Measurements from ENCODE around the gene TCF7L1. TPM values are rescaled to one million over a fixed set of nuclear protein-coding genes. Genes with fewer than 3 reads are reported as not detected.
"Not testable (repeated sequence)": the region's sequence is repeated elsewhere in the genome, so short reads cannot be mapped to it uniquely, and the experiment has no call there.

Gene TCF7L1
- total RNA-seq, 4 donors from 2014 or later = 2.1 to 14.0 (median 3.9) TPM

- no peak for ATAC-seq (ENCODE audit: low FRiP score)
These were observed 77.3 kb downstream of the TCF7L1 start for GRCh38 chr2:85210511-85210910.

GRCh38 chr2:85211606-85212005 is 78.4 kb downstream of the TCF7L1 start:
- not testable (repeated sequence) for DNase-seq (ENCODE audit: low spot score); ATAC-seq (ENCODE audit: low FRiP score)

More at GRCh38 chr2:85210511-85210910, 77.3 kb downstream of the TCF7L1 start:
- TF ChIP-seq, protein P1, sequence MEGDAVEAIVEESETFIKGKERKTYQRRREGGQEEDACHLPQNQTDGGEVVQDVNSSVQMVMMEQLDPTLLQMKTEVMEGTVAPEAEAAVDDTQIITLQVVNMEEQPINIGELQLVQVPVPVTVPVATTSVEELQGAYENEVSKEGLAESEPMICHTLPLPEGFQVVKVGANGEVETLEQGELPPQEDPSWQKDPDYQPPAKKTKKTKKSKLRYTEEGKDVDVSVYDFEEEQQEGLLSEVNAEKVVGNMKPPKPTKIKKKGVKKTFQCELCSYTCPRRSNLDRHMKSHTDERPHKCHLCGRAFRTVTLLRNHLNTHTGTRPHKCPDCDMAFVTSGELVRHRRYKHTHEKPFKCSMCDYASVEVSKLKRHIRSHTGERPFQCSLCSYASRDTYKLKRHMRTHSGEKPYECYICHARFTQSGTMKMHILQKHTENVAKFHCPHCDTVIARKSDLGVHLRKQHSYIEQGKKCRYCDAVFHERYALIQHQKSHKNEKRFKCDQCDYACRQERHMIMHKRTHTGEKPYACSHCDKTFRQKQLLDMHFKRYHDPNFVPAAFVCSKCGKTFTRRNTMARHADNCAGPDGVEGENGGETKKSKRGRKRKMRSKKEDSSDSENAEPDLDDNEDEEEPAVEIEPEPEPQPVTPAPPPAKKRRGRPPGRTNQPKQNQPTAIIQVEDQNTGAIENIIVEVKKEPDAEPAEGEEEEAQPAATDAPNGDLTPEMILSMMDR (IDR thresholded peaks at IDR 0.05) = no peak
- no peak for DNase-seq (ENCODE audit: low spot score)

GRCh38 chr2:85212841-85213240 is 79.6 kb downstream of the TCF7L1 start:
- DNase-seq (ENCODE audit: low spot score) (no peak), ATAC-seq (ENCODE audit: low FRiP score) (no peak)
- TF ChIP-seq, protein P1 (IDR thresholded peaks at IDR 0.05) = no peak

DNA sequence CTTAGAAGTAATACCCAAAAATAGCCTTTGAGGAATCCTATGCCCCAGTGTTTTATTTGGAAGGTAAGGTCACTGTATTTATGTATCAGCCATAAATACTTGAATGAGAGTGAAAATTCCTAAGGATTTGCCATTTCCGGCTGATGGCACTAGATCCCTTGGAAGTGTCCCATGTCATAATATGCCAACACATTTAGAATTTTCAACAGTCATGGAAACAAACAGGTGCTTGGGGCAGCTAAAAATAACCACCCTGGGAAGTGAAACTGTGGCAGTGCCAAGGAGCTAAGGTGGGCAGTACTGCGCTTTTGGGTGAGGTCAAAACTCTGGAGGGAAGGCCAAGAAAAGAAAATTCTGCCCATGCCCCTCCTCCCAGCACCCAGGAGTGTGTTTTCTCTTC is 80.2 kb downstream of the TCF7L1 start:
- TF ChIP-seq, protein P1 (IDR thresholded peaks at IDR 0.05) = no peak
- no peak for ATAC-seq (ENCODE audit: low FRiP score)
- no peak for DNase-seq (ENCODE audit: low spot score)

DNA sequence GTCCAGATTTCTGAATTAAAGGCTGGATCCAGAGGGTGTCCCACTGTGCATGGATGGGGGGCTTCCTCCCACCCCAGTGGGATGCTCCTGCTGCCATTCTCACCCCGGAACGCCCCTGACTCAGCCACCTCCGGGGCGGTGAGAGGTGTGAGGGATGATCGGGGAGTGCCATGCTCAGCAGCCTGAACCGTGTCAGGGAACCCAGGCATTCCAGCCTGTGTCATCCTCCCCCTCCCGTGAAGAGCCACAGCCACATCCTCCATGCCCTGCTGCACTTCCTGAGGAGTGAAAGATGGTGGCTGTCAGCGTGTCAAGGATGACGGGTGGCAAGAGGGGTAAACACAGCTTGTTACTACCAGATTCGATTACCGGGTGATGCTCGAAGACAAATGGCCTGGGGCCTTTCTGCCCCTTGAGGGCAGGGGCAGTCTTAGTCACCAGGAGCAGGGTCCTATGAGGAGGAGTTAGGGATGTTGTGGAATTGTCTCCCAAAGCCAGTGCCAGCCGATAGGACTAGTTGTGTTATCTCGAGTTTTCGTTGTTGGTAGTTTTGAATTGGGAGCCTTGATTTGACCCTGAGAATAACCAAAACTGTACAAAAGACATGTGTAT is 80.8 kb downstream of the TCF7L1 start:
- TF ChIP-seq, protein P1 (IDR thresholded peaks at IDR 0.05) = no peak
- no peak for DNase-seq (ENCODE audit: low spot score)
- no peak for ATAC-seq (ENCODE audit: low FRiP score)

GRCh38 chr2:85215081-85215447 is 81.9 kb downstream of the TCF7L1 start:
- TF ChIP-seq, protein P1 (IDR thresholded peaks at IDR 0.05) = no peak
- ATAC-seq (ENCODE audit: low FRiP score) = no peak

DNA sequence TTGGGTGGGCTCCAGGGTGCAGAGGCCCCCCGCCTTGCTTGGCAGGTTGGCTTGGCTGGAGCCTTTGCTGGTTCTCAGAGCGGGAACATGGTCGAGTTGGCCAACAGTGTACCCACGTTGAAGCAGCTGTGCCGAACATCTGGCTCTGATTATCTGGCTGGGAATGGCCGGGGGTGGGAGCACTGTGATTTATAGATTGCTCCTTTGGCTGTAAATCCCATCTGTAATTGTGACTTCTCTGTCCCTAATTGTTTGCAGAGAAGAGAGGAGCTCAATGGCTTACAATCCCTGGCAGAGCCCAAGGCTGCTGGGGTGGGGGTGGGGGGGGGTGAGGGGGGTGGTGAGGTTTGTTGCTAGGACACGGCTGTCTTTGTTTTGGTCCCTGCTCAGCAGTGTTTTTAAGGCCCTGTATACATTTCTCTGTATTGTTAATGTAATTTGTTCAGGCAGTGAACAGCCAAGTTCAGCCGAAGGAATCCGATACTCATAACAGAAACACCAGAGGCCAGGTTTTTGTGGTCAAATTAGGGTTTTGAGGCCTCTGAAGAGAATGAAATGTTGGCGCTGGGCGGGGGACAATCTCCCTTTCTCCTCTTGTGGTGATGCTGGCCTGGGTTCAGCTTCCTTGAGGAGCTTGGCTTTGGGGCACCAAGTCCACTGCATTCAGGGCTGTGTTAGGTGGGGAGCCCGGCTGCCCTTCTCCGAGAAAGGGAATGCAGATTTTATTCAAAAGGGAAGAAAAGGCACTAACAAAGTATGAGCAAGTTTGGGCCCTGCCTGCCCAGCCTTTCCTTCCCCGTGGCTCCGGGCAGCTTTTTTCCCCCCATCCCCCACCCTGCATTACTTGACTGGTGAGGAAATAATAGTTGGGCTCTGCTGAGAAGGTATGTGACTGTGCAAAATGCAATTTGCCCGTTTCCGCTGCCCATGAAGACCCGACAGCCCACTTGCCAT is 82.5 kb downstream of the TCF7L1 start:
- TF ChIP-seq, protein P1 (IDR thresholded peaks at IDR 0.05) = no peak
- no peak for ATAC-seq (ENCODE audit: low FRiP score)
- DNase-seq (ENCODE audit: low spot score) = no peak

More at GRCh38 chr2:85215081-85215447, 81.9 kb downstream of the TCF7L1 start:
- no peak for DNase-seq (ENCODE audit: low spot score)
